Measurements from ENCODE around the gene MYEOV.

- TF ChIP-seq POLR2A (IDR thresholded peaks at IDR 0.05) (no peak), CTCF (IDR thresholded peaks at IDR 0.05) (no peak)
Measured at GRCh38 chr11:69280451-69280850, 13.5 kb upstream of the MYEOV start.

Data from lower leg skin (tissue), 3 donors.